Effector memory CD8-positive, alpha-beta T cell (primary cell): ENCODE data around the gene XPO5.
"Not testable (repeated sequence)": the region's sequence is repeated elsewhere in the genome, so short reads cannot be mapped to it uniquely, and the experiment has no call there.

Experiments
- ATAC-seq: fragments of 150-1000 bp; cut with Tn5 transposase; replicated peaks from 2 replicates; pipeline ENCODE4 v1.10.0; 2021; ENCODE audit warnings: mild to moderate bottlenecking, moderate library complexity
- DNase-seq, 3 experiments: peaks; one replicate each; pipeline ENCODE4 v3.0.0; 2021
- H3K27ac Mint-ChIP-seq, 2 donors: one replicate each; pipeline ENCODE4 v1.8.0; 2022; ENCODE audit warnings: mild to moderate bottlenecking in 2 of 2, mixed read lengths in 2 of 2, moderate library complexity in 2 of 2
- H3K27me3 Mint-ChIP-seq, 2 donors: one replicate each; pipeline ENCODE4 v1.8.0; 2022; ENCODE audit warnings: mixed read lengths in 2 of 2
- H3K36me3 Mint-ChIP-seq: one replicate; pipeline ENCODE4 v1.8.0; 2022; ENCODE audit warnings: mild to moderate bottlenecking, moderate library complexity, mixed read lengths; ENCODE audit not compliant: insufficient read depth
- H3K4me1 Mint-ChIP-seq, 2 donors: one replicate each; pipeline ENCODE4 v1.8.0; 2022; ENCODE audit warnings: low read depth in 2 of 2, mixed read lengths in 2 of 2
- H3K4me3 Mint-ChIP-seq, 2 donors: one replicate each; pipeline ENCODE4 v1.8.0; 2022; ENCODE audit warnings: mild to moderate bottlenecking in 2 of 2, mixed read lengths in 2 of 2, moderate library complexity in 2 of 2
- H3K9me3 Mint-ChIP-seq, 2 donors: one replicate each; pipeline ENCODE4 v1.8.0; 2022; ENCODE audit warnings: mixed read lengths in 2 of 2

The XPO5 gene

GRCh38 chr6:43506171-43506570 is 69.7 kb downstream of the XPO5 start:
- peaks cover 12 to 29% of the 10 kb centered on the region in 2 donors for H3K4me1 Mint-ChIP-seq
- ATAC-seq (peak; percentile 4), DNase-seq (no peak)
- peaks cover 30% of the 10 kb centered on the region for H3K36me3 Mint-ChIP-seq
- no peaks in the 10 kb centered on the region for H3K9me3 Mint-ChIP-seq
- no peak overlapping the region for H3K4me3 Mint-ChIP-seq
- H3K27me3 Mint-ChIP-seq = peaks cover 14 to 26% of the 10 kb centered on the region in 2 donors
- H3K27ac Mint-ChIP-seq = peak overlapping the region; percentile 90 to 92

- H3K4me3 Mint-ChIP-seq = no peak overlapping the region
- H3K9me3 Mint-ChIP-seq = no peaks in the 10 kb centered on the region
- DNase-seq = no peak
- ATAC-seq = no peak
- H3K27ac Mint-ChIP-seq = peak overlapping the region; percentile 90 to 92
- peaks cover 27% of the 10 kb centered on the region for H3K36me3 Mint-ChIP-seq
- H3K4me1 Mint-ChIP-seq = peaks cover 12 to 27% of the 10 kb centered on the region in 2 donors
- H3K27me3 Mint-ChIP-seq = peaks cover 14 to 26% of the 10 kb centered on the region in 2 donors
Observed at GRCh38 chr6:43505718-43506117, 70.1 kb downstream of the XPO5 start.

- DNase-seq = no peak
- Mint-ChIP-seq H3K27ac (no peak overlapping the region), H3K9me3 (no peaks in the 10 kb centered on the region), H3K36me3 (peaks cover 27% of the 10 kb centered on the region), H3K4me1 (peaks cover 12 to 25% of the 10 kb centered on the region in 2 donors), H3K4me3 (no peak overlapping the region), H3K27me3 (peaks cover 14 to 26% of the 10 kb centered on the region in 2 donors)
- no peak for ATAC-seq
Observed at GRCh38 chr6:43504756-43505593, 70.9 kb downstream of the XPO5 start.

DNA sequence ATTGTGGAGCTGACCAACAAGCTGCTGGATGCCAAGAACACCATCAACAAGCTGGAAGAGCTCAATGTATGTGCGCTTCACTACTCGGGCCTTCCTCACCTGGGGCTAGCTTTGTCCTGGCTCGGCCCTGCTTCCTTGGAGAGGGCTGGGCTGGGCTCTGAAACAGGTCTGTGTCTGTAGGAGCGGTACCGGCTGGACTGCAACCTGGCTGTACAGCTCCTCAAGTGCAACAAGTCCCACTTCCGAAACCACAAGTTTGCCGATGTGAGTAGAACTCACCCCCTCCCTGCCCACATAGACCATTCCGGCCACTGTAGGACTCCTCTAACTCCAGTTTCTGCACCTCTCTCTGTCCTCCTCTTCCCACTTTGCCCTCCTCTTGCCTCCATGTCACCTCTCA is 72.4 kb downstream of the XPO5 start:
- ATAC-seq (no peak), DNase-seq (no peak)
- peaks cover 7 to 18% of the 10 kb centered on the region in 2 donors for H3K4me1 Mint-ChIP-seq
- H3K9me3 Mint-ChIP-seq = no peaks in the 10 kb centered on the region
- peaks cover 23% of the 10 kb centered on the region for H3K36me3 Mint-ChIP-seq
- H3K27me3 Mint-ChIP-seq = peaks cover 3 to 13% of the 10 kb centered on the region in 2 donors
- no peak overlapping the region for H3K4me3 Mint-ChIP-seq
- peak overlapping the region; percentile 33 to 65 for H3K27ac Mint-ChIP-seq

DNA sequence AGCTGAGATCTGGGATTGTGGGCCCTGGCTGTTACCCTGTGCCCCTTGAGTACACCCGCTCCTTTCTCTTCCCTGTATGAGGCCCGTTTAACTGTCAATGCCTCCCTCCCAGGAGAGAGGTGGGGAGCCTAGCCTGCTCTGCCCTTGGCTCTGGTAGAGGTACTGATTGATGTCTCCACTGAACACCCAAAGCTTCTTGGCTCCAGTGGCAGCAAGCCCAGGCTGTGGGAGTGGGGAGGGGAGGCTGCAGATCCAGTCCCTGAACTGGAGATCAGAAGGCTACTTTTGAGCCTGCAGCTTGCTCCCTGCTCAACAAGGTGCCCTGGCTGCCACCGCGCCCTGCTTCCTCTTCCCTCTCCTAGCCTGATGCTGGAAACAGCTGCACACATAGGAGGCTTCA is 73.2 kb downstream of the XPO5 start:
- Mint-ChIP-seq H3K27ac (peak overlapping the region in 1 of 2 donors; percentile 65), H3K9me3 (no peaks in the 10 kb centered on the region), H3K27me3 (peaks cover 0 to 5% of the 10 kb centered on the region in 2 donors), H3K36me3 (peaks cover 21% of the 10 kb centered on the region), H3K4me1 (peaks cover 7 to 16% of the 10 kb centered on the region in 2 donors), H3K4me3 (no peak overlapping the region)
- ATAC-seq (no peak), DNase-seq (no peak)

- ATAC-seq (no peak), DNase-seq (no peak)
- H3K4me3 Mint-ChIP-seq = no peak overlapping the region
- H3K36me3 Mint-ChIP-seq = peaks cover 13% of the 10 kb centered on the region
- no peaks in the 10 kb centered on the region for H3K27me3 Mint-ChIP-seq
- no peaks in the 10 kb centered on the region for H3K9me3 Mint-ChIP-seq
- H3K4me1 Mint-ChIP-seq = peaks cover under 1 to 2% of the 10 kb centered on the region in 2 donors
- peak overlapping the region; percentile 71 to 85 for H3K27ac Mint-ChIP-seq
Observed at GRCh38 chr6:43500921-43501320, 74.9 kb downstream of the XPO5 start.

GRCh38 chr6:43499028-43499815 is 76.6 kb downstream of the XPO5 start:
- DNase-seq (no peak), ATAC-seq (no peak)
- Mint-ChIP-seq H3K4me1 (peaks cover 15 to 17% of the 10 kb centered on the region in 2 donors), H3K27me3 (no peaks in the 10 kb centered on the region), H3K4me3 (no peak overlapping the region), H3K36me3 (peaks cover 9% of the 10 kb centered on the region), H3K27ac (peak overlapping the region in 1 of 2 donors; percentile 67), H3K9me3 (no peaks in the 10 kb centered on the region)

DNA sequence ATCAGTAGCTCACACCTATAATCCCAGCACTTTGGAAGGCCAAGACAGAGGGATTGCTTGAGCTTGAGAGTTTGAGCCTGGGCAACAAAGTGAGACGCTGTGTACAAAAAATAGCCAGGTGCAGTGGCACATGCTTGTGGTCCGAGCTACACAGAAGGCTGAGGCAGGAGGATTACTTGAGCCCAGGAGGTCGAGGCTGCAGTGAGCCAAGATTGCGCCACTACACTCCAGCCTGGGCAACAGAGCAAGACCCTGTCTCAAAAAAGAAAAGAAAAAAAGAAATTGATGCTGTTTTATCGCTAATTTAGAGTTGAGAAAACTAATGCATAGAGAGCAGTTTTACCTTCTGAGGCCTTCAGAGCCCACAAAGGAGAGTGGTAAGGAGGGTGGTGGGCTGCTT is 77.5 kb downstream of the XPO5 start:
- not testable (repeated sequence) for ATAC-seq, H3K4me3 Mint-ChIP-seq, DNase-seq, H3K9me3 Mint-ChIP-seq, H3K27me3 Mint-ChIP-seq, H3K36me3 Mint-ChIP-seq
- peaks cover 20 to 24% of the 10 kb centered on the region in 2 donors for H3K4me1 Mint-ChIP-seq
- peak overlapping the region in 1 of 2 donors; percentile 71 for H3K27ac Mint-ChIP-seq

DNA sequence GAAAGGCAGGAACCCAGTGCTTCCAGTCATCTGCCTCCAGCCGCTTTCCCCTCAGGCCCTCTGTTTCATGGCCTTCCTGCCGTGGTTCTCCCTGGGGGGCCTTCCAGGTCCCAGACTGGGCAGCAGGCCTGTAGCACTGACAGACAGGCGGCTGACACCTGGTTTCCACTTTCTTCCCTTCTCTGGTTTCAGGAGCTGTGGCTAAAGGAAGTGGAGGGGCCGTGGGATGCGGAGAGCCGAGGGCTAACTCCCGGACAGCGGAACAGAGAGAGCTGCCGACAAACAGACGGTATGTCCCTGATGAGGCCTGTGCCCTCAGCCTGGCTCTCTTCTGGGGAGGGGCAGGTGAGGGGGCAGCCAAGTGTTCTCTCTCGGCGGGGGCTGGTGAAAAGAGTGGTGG is 78.1 kb downstream of the XPO5 start:
- Mint-ChIP-seq H3K27me3 (no peaks in the 10 kb centered on the region), H3K4me1 (peaks cover 23 to 24% of the 10 kb centered on the region in 2 donors), H3K9me3 (no peaks in the 10 kb centered on the region), H3K27ac (peak overlapping the region in 1 of 2 donors; percentile 71), H3K4me3 (no peak overlapping the region), H3K36me3 (peaks cover 3% of the 10 kb centered on the region)
- ATAC-seq (no peak), DNase-seq (no peak)

GRCh38 chr6:43497129-43497396 is 78.8 kb downstream of the XPO5 start:
- H3K36me3 Mint-ChIP-seq = peaks cover 6% of the 10 kb centered on the region
- H3K27me3 Mint-ChIP-seq = no peaks in the 10 kb centered on the region
- H3K27ac Mint-ChIP-seq = peak overlapping the region in 1 of 2 donors; percentile 71
- ATAC-seq = no peak
- peaks cover 27 to 28% of the 10 kb centered on the region in 2 donors for H3K4me1 Mint-ChIP-seq
- no peak overlapping the region for H3K4me3 Mint-ChIP-seq
- H3K9me3 Mint-ChIP-seq = no peaks in the 10 kb centered on the region
- DNase-seq = no peak

DNA sequence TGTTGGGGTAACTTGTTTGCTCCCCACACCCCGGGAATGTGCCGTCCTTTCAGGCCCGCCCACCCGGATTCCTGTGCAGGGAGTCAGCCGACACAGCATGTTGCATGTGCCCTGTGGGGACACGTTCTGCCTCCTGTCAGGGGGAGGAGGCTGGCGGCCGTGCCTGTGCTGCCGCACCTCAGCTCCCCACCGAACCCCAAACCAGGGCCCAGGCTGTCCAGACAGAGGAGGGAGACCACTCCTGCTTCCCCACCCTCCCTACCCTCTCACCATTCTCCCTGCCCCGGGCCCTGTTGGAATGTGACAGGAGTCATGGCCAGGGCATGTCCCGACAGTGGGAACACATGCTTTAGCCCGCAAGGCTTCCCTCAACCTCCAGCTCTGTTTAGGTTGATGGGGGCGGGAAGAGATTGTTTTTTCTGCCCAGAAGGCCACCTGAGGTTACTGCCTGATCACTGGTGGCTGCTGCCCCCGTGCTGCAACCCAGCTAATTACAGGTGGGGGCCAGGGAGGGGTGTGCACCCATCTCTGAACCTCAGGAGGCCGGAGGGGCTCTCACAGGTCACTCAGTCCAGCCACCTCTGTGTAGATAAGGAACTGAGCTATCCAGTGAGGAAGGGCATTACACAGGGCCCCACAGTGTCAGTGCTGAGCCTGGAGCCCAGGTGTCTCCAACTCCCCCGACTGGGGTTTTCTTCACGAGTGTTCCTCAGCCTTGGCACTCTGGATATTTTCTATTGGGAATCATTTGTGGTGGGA is 79.3 kb downstream of the XPO5 start:
- peak overlapping the region in 1 of 2 donors; percentile 96 for H3K27ac Mint-ChIP-seq
- DNase-seq (no peak), ATAC-seq (peak; percentile 24)
- no peaks in the 10 kb centered on the region for H3K9me3 Mint-ChIP-seq
- peaks cover 8% of the 10 kb centered on the region for H3K36me3 Mint-ChIP-seq
- no peaks in the 10 kb centered on the region for H3K27me3 Mint-ChIP-seq
- H3K4me1 Mint-ChIP-seq = peaks cover 27 to 28% of the 10 kb centered on the region in 2 donors
- H3K4me3 Mint-ChIP-seq = no peak overlapping the region

DNA sequence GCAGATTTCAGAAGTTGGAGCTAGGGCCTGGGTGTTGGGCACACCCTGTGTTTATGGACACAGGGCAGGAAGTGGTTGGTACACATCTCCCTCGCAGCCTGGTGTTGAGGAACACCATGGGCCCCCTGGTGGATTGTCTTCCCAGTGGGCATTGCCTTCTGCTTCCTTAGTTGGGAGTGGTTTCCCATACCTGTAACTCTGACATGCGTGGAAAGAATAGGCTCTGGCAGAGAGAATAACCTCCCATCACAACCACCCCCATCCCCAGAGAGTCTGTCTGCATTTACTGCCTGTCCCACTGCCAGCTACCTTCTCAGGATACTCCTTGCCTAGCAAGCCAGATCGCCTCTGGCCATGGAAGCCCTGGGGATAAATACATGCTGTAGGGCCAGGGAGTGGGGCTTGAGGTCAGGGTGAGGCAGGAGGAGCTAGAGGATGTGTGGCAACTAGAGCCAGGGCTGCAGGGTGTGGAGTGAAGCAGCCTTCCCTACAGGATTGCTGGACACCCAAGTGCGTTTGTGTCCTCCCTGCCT is 80.4 kb downstream of the XPO5 start:
- H3K9me3 Mint-ChIP-seq = no peaks in the 10 kb centered on the region
- ATAC-seq = peak; percentile 89
- H3K36me3 Mint-ChIP-seq = peaks cover 8% of the 10 kb centered on the region
- DNase-seq = no peak
- peak overlapping the region; percentile 62 to 75 for H3K4me3 Mint-ChIP-seq
- no peaks in the 10 kb centered on the region for H3K27me3 Mint-ChIP-seq
- peak overlapping the region; percentile 94 to 96 for H3K27ac Mint-ChIP-seq
- peaks cover 27 to 28% of the 10 kb centered on the region in 2 donors for H3K4me1 Mint-ChIP-seq

DNA sequence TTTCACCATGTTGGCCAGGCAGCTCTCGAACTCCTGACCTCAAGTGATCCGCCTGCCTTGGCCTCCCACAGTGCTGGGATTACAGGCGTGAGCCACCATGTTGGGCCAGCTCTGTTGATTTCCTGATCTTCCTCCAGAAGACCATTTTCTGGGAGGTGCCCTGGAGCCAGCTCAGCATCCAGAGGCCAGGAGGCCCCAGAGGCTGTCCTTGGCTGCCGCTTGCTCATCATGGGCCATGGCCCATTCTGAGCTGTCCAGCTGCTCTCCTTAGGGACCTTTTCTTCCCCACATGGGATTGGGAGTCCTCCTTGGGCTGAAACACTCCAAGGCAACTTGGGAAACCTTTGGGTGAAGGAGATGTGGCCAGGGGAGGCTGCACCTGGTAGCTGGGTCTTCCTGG is 81.1 kb downstream of the XPO5 start:
- Mint-ChIP-seq H3K27ac (peak overlapping the region; percentile 94 to 96), H3K4me3 (peak overlapping the region; percentile 62 to 75), H3K9me3 (no peaks in the 10 kb centered on the region), H3K27me3 (no peaks in the 10 kb centered on the region), H3K36me3 (peaks cover 8% of the 10 kb centered on the region), H3K4me1 (peaks cover 33% of the 10 kb centered on the region in 2 donors)
- ATAC-seq (no peak), DNase-seq (no peak)
